HCEC 1CT (cell line): Measurements from ENCODE around the gene OSBPL8.
"Not testable (repeated sequence)": the region's sequence is repeated elsewhere in the genome, so short reads cannot be mapped to it uniquely, and the experiment has no call there.

ENCODE experiments used
- DNase-seq: peaks from one replicate; pipeline ENCODE4 v3.0.0-alpha.2; 2017

The OSBPL8 gene

GRCh38 chr12:76410781-76411180, 148.8 kb downstream of the OSBPL8 start:
- DNase-seq: no peak

- DNase-seq: no peak
Measured at GRCh38 chr12:76410371-76410770, 149.2 kb downstream of the OSBPL8 start.

- no peak for DNase-seq
Measured at GRCh38 chr12:76409074-76409473, 150.5 kb downstream of the OSBPL8 start.

DNA sequence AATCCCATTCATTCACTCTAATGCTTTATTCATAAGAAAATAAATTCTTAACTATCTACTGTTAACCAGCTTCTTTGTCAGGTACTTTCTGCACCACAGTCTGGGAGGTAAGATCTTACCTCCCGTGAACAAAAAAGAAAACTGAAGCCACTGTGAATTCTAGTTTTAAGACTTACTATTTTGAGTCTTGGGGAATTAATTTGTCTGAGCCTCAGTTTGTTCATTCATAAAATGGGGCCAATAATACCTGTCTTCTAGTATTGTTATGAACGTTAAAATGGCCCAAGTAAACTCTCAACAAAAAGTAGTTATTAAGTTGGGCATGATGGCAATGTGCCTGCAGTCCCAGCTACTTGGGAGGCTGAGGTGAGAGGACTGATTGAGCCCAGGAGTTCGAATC, 151.9 kb downstream of the OSBPL8 start:
- DNase-seq: no peak

- no peak for DNase-seq
Measured at GRCh38 chr12:76402259-76402658, 157.3 kb downstream of the OSBPL8 start.

DNA sequence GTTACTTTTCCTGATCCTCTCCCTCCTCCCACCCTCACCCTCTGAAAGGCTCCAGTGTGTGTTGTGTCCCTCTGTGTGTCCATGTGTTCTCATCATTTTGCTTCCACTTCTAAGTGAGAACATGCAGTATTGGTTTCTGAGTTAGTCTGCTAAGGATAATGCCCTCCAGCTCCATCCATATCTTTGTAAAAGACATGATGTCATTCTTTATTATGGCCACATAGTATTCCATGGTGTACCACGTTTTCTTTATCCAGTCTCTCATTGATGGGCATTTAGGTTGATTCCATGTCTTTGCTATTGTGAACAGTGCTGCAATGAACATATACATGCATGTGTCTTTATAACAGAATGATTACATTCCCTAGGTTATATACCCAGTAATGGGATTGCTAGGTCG, 159.4 kb downstream of the OSBPL8 start:
- DNase-seq: no peak

GRCh38 chr12:76399040-76399439, 160.5 kb downstream of the OSBPL8 start:
- no peak for DNase-seq

DNA sequence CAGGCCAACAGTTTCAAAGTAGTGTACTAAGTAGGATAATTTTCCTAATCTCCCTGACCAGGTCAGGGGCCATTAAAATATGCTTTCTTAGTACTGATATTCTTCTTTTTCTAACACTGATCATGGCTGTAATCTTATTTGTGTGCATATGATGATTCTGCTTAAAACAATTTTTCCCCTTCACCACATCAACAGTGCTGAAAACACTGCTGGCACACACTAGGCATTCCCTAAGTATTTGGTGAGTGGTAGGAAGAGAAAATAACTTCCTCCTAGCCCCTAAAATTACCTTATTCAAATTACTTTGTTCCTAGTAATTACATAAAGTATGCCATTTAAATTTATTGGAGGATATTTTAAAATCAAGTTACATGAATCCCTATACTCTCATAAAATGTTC, 161.5 kb downstream of the OSBPL8 start:
- DNase-seq: no peak

DNA sequence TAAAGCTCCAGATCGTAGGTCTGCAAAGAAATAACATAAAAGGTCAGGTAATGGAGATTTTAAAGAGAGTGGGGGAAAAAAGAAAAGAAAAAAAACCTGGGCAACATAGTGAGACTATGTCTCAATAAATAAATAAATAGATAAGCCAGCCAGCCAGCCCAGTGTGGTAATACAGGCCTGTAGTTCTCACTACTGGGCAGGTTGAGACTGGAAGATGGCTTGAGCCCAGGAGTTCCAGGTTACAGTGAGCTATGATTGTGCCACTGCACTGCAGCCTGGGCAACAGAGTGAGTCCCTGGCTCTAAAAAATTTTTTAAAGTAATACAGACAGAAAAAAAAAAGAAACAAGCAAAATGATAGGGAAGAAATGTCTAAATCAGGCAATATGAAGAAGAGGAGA, 168.1 kb downstream of the OSBPL8 start:
- DNase-seq: no peak

GRCh38 chr12:76387614-76388013, 172.0 kb downstream of the OSBPL8 start:
- no peak for DNase-seq

- no peak for DNase-seq
Measured at GRCh38 chr12:76384560-76384959, 175.0 kb downstream of the OSBPL8 start.

- no peak for DNase-seq
Measured at GRCh38 chr12:76383988-76384387, 175.6 kb downstream of the OSBPL8 start.

GRCh38 chr12:76379261-76379660, 180.3 kb downstream of the OSBPL8 start:
- DNase-seq: no peak

DNA sequence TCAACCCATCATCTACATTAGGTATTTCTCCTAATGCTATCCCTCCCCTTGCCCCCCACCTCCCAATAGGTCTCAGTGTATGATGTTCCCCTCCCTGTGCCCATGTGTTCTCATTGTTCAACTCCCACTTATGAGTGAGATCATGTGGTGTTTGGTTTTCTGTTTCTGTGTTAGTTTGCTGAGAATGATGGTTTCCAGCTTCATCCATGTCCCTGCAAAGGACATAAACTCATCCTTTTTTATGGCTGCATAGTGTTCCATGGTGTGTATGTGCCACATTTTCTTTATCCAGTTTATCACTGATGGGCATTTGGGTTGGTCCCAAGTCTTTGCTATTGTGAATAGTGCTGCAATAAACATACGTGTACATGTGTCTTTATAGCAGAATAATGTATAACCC, 182.7 kb downstream of the OSBPL8 start:
- DNase-seq: not testable (repeated sequence)

GRCh38 chr12:76375939-76376338, 183.6 kb downstream of the OSBPL8 start:
- DNase-seq: no peak

DNA sequence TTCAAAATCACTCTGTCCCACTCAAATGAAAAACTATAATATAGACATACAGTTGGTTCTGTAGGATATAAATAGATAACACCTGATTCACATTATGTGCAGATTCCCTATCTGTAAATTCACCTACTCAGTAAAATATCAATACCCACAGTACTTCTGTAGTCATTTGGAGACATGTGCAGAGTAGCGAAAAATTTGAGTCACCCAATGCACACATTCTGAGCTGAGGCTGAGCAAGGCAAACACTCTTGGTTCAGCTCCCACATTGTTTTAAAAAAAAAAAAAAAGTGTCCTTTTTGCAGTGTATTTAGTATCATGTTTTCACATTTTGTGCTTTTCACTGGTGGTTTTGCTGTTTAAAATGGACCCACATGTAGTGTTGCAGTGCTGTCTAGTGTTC, 184.1 kb downstream of the OSBPL8 start:
- DNase-seq: peak; percentile 22

- peak; percentile 74 for DNase-seq
Measured at GRCh38 chr12:76374386-76375020, 185.1 kb downstream of the OSBPL8 start.

GRCh38 chr12:76368230-76368629, 191.3 kb downstream of the OSBPL8 start:
- DNase-seq: no peak

GRCh38 chr12:76366163-76366562, 193.4 kb downstream of the OSBPL8 start:
- DNase-seq: no peak

- not testable (repeated sequence) for DNase-seq
Measured at GRCh38 chr12:76364131-76364530, 195.4 kb downstream of the OSBPL8 start.

DNA sequence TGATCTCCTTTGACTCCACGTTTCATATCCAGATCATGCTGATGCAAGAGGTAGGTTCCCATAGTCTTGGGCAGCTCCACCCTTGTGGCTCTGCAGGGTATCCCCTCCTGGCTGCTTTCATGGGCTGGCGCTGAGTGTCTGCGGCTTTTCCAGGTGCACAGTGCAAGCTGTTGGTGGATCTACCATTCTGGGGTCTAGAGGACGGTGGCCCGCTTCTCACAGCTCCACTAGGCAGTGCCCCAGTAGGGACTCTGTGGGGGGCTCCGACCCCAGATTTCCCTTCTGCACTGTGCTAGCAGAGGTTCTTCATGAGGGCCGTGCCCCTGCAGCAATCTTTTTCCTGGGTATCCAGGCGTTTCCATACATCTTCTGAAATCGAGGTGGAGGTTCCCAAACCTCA, 199.3 kb downstream of the OSBPL8 start:
- no peak for DNase-seq

DNA sequence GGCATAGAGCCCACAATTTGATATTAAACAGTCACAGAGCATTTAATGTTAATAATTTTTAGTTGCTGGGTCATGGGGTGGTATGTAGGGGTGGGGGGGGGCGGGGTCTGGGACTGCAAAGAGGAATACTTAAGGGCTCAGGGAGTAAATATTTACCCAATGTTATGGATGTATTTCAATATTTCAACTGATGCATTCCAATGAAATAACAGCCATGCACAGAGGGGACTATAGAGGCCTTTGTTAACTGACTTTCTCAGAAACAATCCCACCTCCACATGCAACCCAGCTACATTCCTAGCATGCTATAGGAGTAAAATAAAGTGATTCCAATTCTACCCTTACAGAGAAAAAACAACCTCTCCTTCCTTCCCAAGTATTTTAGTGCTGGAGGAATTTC, 203.5 kb downstream of the OSBPL8 start:
- DNase-seq: no peak

- peak; percentile 93 for DNase-seq
Measured at GRCh38 chr12:76348079-76348901, 211.3 kb downstream of the OSBPL8 start, which contains the start of gene BBS10. BBS10 (minus strand) TSS chr12:76348415; CDS start chr12:76348358, 57 bp downstream.

- peak; percentile 82 for DNase-seq
Measured at GRCh38 chr12:76346798-76347420, 212.7 kb downstream of the OSBPL8 start.
